CD4-positive, CD25-positive, alpha-beta regulatory T cell (primary cell): ENCODE measurements around the gene LRRC49. TPM values are rescaled to one million over a fixed set of nuclear protein-coding genes. Genes with fewer than 3 reads are reported as not detected.
"Not testable (repeated sequence)": the region's sequence is repeated elsewhere in the genome, so short reads cannot be mapped to it uniquely, and the experiment has no call there.

Experiments used
- ATAC-seq, 2 donors: fragments of 150-1000 bp; cut with Tn5 transposase; one replicate each; pipeline ENCODE4 v1.10.0; 2021; ENCODE audit warnings: low read depth in 2 of 2, moderate number of reproducible peaks in 2 of 2, moderate library complexity in 1 of 2
- DNase-seq, 3 donors: peaks; one replicate each; pipeline versions ENCODE4 v3.0.0 to v3.0.0-alpha.2; 2012 to 2022; ENCODE audit warnings: mixed read lengths in 1 of 3
- H3K27ac ChIP-seq: one replicate; pipeline ENCODE4 v1.7.0; 2013; ENCODE audit warnings: mild to moderate bottlenecking, low read length; ENCODE audit not compliant: insufficient read depth, poor library complexity, severe bottlenecking
- H3K27me3 ChIP-seq: one replicate; pipeline ENCODE4 v1.7.0; 2013; ENCODE audit warnings: low read length; ENCODE audit not compliant: control insufficient read depth, insufficient read depth
- H3K36me3 ChIP-seq: one replicate; pipeline ENCODE4 v1.7.0; 2013; ENCODE audit warnings: mild to moderate bottlenecking, low read length, moderate library complexity; ENCODE audit not compliant: control insufficient read depth, insufficient read depth
- H3K4me1 ChIP-seq: 2 replicates; pipeline ENCODE4 v1.7.0; 2013; ENCODE audit warnings: mild to moderate bottlenecking, low read length; ENCODE audit not compliant: insufficient read depth, control insufficient read depth, poor library complexity, severe bottlenecking
- H3K4me3 ChIP-seq: one replicate; pipeline ENCODE4 v1.7.0; 2013; ENCODE audit warnings: low read depth, mild to moderate bottlenecking, low read length, moderate library complexity
- H3K9me3 ChIP-seq, 2 experiments: 1 replicate in 1 of 2; 2 replicates in 1 of 2; pipeline ENCODE4 v1.7.0; 2013; ENCODE audit warnings: low read length in 2 of 2, mild to moderate bottlenecking in 1 of 2, moderate library complexity in 1 of 2; ENCODE audit not compliant: control insufficient read depth in 2 of 2
- H3K27ac Mint-ChIP-seq, 3 donors: one replicate each; pipeline ENCODE4 v1.8.0; 2020 to 2022; ENCODE audit warnings: mild to moderate bottlenecking in 3 of 3, mixed read lengths in 3 of 3, moderate library complexity in 2 of 3
- H3K27me3 Mint-ChIP-seq: one replicate; pipeline ENCODE4 v1.8.0; 2022; ENCODE audit warnings: mild to moderate bottlenecking, mixed read lengths
- H3K36me3 Mint-ChIP-seq: one replicate; pipeline ENCODE4 v1.8.0; 2020; ENCODE audit warnings: mixed read lengths
- H3K4me1 Mint-ChIP-seq, 4 donors: one replicate each; pipeline ENCODE4 v1.8.0; 2020 to 2022; ENCODE audit warnings: mixed read lengths in 4 of 4, mild to moderate bottlenecking in 1 of 4
- H3K4me3 Mint-ChIP-seq, 4 donors: one replicate each; pipeline ENCODE4 v1.8.0; 2020 to 2022; ENCODE audit warnings: mild to moderate bottlenecking in 4 of 4, mixed read lengths in 4 of 4, moderate library complexity in 3 of 4
- H3K9me3 Mint-ChIP-seq, 7 donors: one replicate each; pipeline ENCODE4 v1.8.0; 2020 to 2022; ENCODE audit warnings: mixed read lengths in 7 of 7, mild to moderate bottlenecking in 3 of 7, moderate library complexity in 2 of 7
- polyA plus RNA-seq, 4 donors: library from polyadenylated mRNA; unstranded; fragments of 300-500 nt; fragmentation: Illumina TruSeq; gene quantifications; one replicate each; pipeline ENCODE4 v1.2.3, GENCODE V29; 2021
- total RNA-seq: library from RNA; stranded (reverse); gene quantifications from one replicate; pipeline ENCODE4 v1.2.3, GENCODE V29; 2022

The LRRC49 gene
- total and polyA plus RNA-seq, 5 donors from 2014 or later = 0.34 TPM; not detected in 4

GRCh38 chr15:70859998-70860397, 32.6 kb upstream of the LRRC49 start:
- no peaks in the 10 kb centered on the region for H3K4me1 Mint-ChIP-seq
- H3K27ac ChIP-seq = no peak overlapping the region
- no peak overlapping the region for H3K27ac Mint-ChIP-seq
- H3K9me3 ChIP-seq = no peaks in the 10 kb centered on the region
- peaks cover 34% of the 10 kb centered on the region for H3K27me3 Mint-ChIP-seq
- no peak overlapping the region for H3K4me3 Mint-ChIP-seq
- ATAC-seq = no peak
- no peak overlapping the region for H3K4me3 ChIP-seq
- no peaks in the 10 kb centered on the region for H3K9me3 Mint-ChIP-seq
- H3K36me3 Mint-ChIP-seq = no peaks in the 10 kb centered on the region
- H3K36me3 ChIP-seq = no peaks in the 10 kb centered on the region
- H3K4me1 ChIP-seq = no peaks in the 10 kb centered on the region
- no peak for DNase-seq
- no peaks in the 10 kb centered on the region for H3K27me3 ChIP-seq

GRCh38 chr15:70863450-70864218, 29.0 kb upstream of the LRRC49 start:
- ATAC-seq = no peak
- Histone ChIP-seq H3K9me3 (no peaks in the 10 kb centered on the region), H3K27me3 (no peaks in the 10 kb centered on the region), H3K4me1 (no peaks in the 10 kb centered on the region), H3K36me3 (no peaks in the 10 kb centered on the region), H3K27ac (no peak overlapping the region), H3K4me3 (no peak overlapping the region)
- Mint-ChIP-seq H3K4me3 (no peak overlapping the region), H3K4me1 (no peaks in the 10 kb centered on the region), H3K27me3 (peaks cover 4% of the 10 kb centered on the region), H3K9me3 (peaks cover 0 to 3% (median 0%) of the 10 kb centered on the region in 7 donors), H3K27ac (no peak overlapping the region), H3K36me3 (no peaks in the 10 kb centered on the region)
- DNase-seq = no peak

- peaks cover under 1% of the 10 kb centered on the region for H3K27me3 Mint-ChIP-seq
- H3K27ac ChIP-seq = no peak overlapping the region
- H3K4me3 Mint-ChIP-seq = no peak overlapping the region
- no peak overlapping the region for H3K27ac Mint-ChIP-seq
- no peaks in the 10 kb centered on the region for H3K36me3 ChIP-seq
- no peak for ATAC-seq
- no peaks in the 10 kb centered on the region for H3K4me1 Mint-ChIP-seq
- H3K4me1 ChIP-seq = no peaks in the 10 kb centered on the region
- H3K9me3 Mint-ChIP-seq = peaks cover 0 to 3% (median 0%) of the 10 kb centered on the region in 7 donors
- H3K36me3 Mint-ChIP-seq = no peaks in the 10 kb centered on the region
- DNase-seq = no peak
- no peaks in the 10 kb centered on the region for H3K27me3 ChIP-seq
- no peaks in the 10 kb centered on the region for H3K9me3 ChIP-seq
- no peak overlapping the region for H3K4me3 ChIP-seq
Measured at GRCh38 chr15:70866982-70867641, 25.5 kb upstream of the LRRC49 start.

GRCh38 chr15:70867911-70868467, 24.6 kb upstream of the LRRC49 start:
- H3K27ac Mint-ChIP-seq = no peak overlapping the region
- H3K4me1 Mint-ChIP-seq = no peaks in the 10 kb centered on the region
- no peak overlapping the region for H3K4me3 ChIP-seq
- no peaks in the 10 kb centered on the region for H3K27me3 ChIP-seq
- H3K9me3 ChIP-seq = no peaks in the 10 kb centered on the region
- no peaks in the 10 kb centered on the region for H3K4me1 ChIP-seq
- H3K36me3 Mint-ChIP-seq = no peaks in the 10 kb centered on the region
- H3K36me3 ChIP-seq = no peaks in the 10 kb centered on the region
- ATAC-seq (no peak), DNase-seq (no peak)
- H3K27me3 Mint-ChIP-seq = no peaks in the 10 kb centered on the region
- peaks cover 0 to 3% (median 0%) of the 10 kb centered on the region in 7 donors for H3K9me3 Mint-ChIP-seq
- H3K4me3 Mint-ChIP-seq = no peak overlapping the region
- H3K27ac ChIP-seq = no peak overlapping the region

GRCh38 chr15:70869346-70869745, 23.3 kb upstream of the LRRC49 start:
- H3K36me3 Mint-ChIP-seq = no peaks in the 10 kb centered on the region
- no peaks in the 10 kb centered on the region for H3K4me1 Mint-ChIP-seq

GRCh38 chr15:70870051-70870450, 22.6 kb upstream of the LRRC49 start:
- DNase-seq (no peak), ATAC-seq (no peak)
- no peaks in the 10 kb centered on the region for H3K9me3 ChIP-seq
- H3K27me3 ChIP-seq = peaks cover 5% of the 10 kb centered on the region
- H3K4me3 ChIP-seq = no peak overlapping the region
- no peak overlapping the region for H3K27ac ChIP-seq
- Mint-ChIP-seq H3K4me3 (no peak overlapping the region), H3K9me3 (peaks cover 0 to 6% (median 0%) of the 10 kb centered on the region in 7 donors), H3K27me3 (no peaks in the 10 kb centered on the region), H3K36me3 (no peaks in the 10 kb centered on the region), H3K27ac (no peak overlapping the region), H3K4me1 (no peaks in the 10 kb centered on the region)
- H3K36me3 ChIP-seq = no peaks in the 10 kb centered on the region
- H3K4me1 ChIP-seq = no peaks in the 10 kb centered on the region

More at GRCh38 chr15:70869346-70869745, 23.3 kb upstream of the LRRC49 start:
- H3K9me3 Mint-ChIP-seq = peaks cover 0 to 6% (median 0%) of the 10 kb centered on the region in 7 donors
- no peaks in the 10 kb centered on the region for H3K36me3 ChIP-seq
- H3K27me3 Mint-ChIP-seq = no peaks in the 10 kb centered on the region
- no peak overlapping the region for H3K27ac ChIP-seq
- H3K4me3 Mint-ChIP-seq = no peak overlapping the region
- no peaks in the 10 kb centered on the region for H3K9me3 ChIP-seq
- H3K27me3 ChIP-seq = peaks cover 2% of the 10 kb centered on the region
- ATAC-seq (no peak), DNase-seq (no peak)
- no peak overlapping the region for H3K27ac Mint-ChIP-seq
- H3K4me1 ChIP-seq = no peaks in the 10 kb centered on the region
- H3K4me3 ChIP-seq = no peak overlapping the region

GRCh38 chr15:70871490-70871889, 21.1 kb upstream of the LRRC49 start:
- not testable (repeated sequence) for ATAC-seq

More at GRCh38 chr15:70871490-70871889, 21.1 kb upstream of the LRRC49 start:
- not testable (repeated sequence) for H3K4me1 ChIP-seq, H3K36me3 Mint-ChIP-seq, H3K9me3 Mint-ChIP-seq, H3K9me3 ChIP-seq, DNase-seq, H3K27ac ChIP-seq, H3K27ac Mint-ChIP-seq, H3K4me3 ChIP-seq, H3K27me3 Mint-ChIP-seq, H3K36me3 ChIP-seq, H3K4me1 Mint-ChIP-seq, H3K4me3 Mint-ChIP-seq, H3K27me3 ChIP-seq
